ENCODE measurements around the gene UROD.
"Not testable (repeated sequence)": the region's sequence is repeated elsewhere in the genome, so short reads cannot be mapped to it uniquely, and the experiment has no call there.

The UROD gene

DNA sequence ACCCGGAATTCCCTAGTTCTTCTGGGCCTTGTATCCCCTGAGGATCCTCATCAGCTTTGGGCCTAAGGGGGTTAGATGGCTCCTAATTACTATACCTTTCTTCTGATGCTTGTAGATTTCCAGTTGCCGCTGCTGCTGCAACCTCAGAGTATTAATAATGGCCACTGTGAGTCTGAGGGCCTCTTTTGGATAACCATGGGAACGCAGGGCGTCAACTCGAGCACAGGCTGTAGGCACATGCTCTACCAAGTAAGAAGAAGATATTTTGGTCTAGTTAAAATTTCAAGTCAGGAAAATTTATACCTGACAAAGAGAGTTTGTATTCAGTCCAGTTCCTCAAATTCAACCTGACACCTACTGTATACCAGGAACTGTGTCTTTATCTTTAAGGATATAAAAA, 28.2 kb downstream of the UROD start:
- DNase-seq (no peak), ATAC-seq (no peak)

- DNase-seq (no peak), ATAC-seq (no peak)
Measured at GRCh38 chr1:45043094-45043493, 31.0 kb downstream of the UROD start.

- ATAC-seq (no peak), DNase-seq (no peak)
Measured at GRCh38 chr1:45044916-45045315, 32.9 kb downstream of the UROD start.

GRCh38 chr1:45047032-45047431, 35.0 kb downstream of the UROD start:
- no peak for ATAC-seq
- no peak for DNase-seq

GRCh38 chr1:45051005-45051772, 39.1 kb downstream of the UROD start:
- no peak for DNase-seq
- ATAC-seq = peak; percentile 81

DNA sequence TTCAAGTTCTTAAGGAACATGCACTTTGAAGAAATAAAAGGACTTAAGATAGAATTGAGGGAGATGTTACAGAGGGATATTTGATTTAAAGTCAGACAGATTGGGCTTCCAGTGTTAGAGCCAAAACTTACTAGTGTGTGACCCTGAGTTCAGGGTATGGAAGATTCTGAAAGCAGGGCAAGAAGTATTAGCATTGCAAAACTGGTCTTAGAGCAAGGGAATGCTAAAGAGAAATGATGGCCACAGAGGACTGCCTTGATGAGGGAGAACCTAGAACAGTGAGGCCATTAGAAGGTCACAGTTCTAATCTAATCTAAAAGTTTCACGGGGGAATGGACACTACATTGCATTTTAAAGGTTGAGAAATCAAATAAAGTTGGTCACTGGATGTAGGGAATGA, 45.5 kb downstream of the UROD start:
- DNase-seq (no peak), ATAC-seq (no peak)

- ATAC-seq (no peak), DNase-seq (no peak)
Measured at GRCh38 chr1:45059829-45060228, 47.8 kb downstream of the UROD start.

- not testable (repeated sequence) for ATAC-seq, DNase-seq
Measured at GRCh38 chr1:45062463-45062862, 50.4 kb downstream of the UROD start.

- DNase-seq (no peak), ATAC-seq (no peak)
Measured at GRCh38 chr1:45065083-45065482, 53.0 kb downstream of the UROD start.
